ENCODE measurements around the gene ERCC6L2.

- no peak for TF ChIP-seq CTCF (IDR thresholded peaks at IDR 0.05; ENCODE audit: low read length)
- no peak for TF ChIP-seq EZH2 (IDR thresholded peaks at IDR 0.05; ENCODE audit: borderline replicate concordance, low read length)
Observed at GRCh38 chr9:95839012-95839411, 36.5 kb upstream of the ERCC6L2 start.

Measured in OCI-LY1 (cell line).